H1 (cell line): ENCODE results near the gene GABRD. TPM values are rescaled to one million over a fixed set of nuclear protein-coding genes. Genes with fewer than 3 reads are reported as not detected.

ENCODE experiments used
- CTCF ChIA-PET: fragments of 300-600 bp; sonication (Branson Sonifier 250); formaldehyde crosslinking; loops from one replicate; lab custom pipeline; 2021; ENCODE audit not compliant: partially characterized antibody; lab: Charles Lee
- POLR2A ChIA-PET: fragments of 300-600 bp; sonication (Branson Sonifier 250); formaldehyde crosslinking; loops from one replicate; lab custom pipeline; 2021; ENCODE audit warnings: inconsistent platforms; ENCODE audit not compliant: partially characterized antibody; lab: Charles Lee
- DNase-seq, 2 experiments: peaks; one replicate each; pipeline versions ENCODE4 v3.0.0 to v3.0.0-alpha.2; 2010 to 2022; ENCODE audit warnings: low spot score in 2 of 2, low read depth in 1 of 2, mixed read lengths in 1 of 2
- FAIRE-seq: peaks from 2 replicates; lab custom pipeline; 2011; peaks lifted over from hg19 to GRCh38; lab: Jason Lieb, UNC
- H2AFZ ChIP-seq: 2 replicates; pipeline ENCODE4 v1.8.1; 2012; ENCODE audit warnings: low read length, inconsistent platforms
- H2AK5ac ChIP-seq: 2 replicates; pipeline ENCODE4 v1.6.1; 2013; ENCODE audit warnings: low read depth, low read length
- H2BK120ac ChIP-seq: replicated peaks from 2 replicates; pipeline ENCODE3; 2013; ENCODE audit warnings: low read depth, low read length, inconsistent platforms
- H2BK12ac ChIP-seq: 2 replicates; pipeline ENCODE4 v1.6.1; 2013; ENCODE audit warnings: low read depth, low read length
- H2BK15ac ChIP-seq: 2 replicates; pipeline ENCODE4 v1.6.1; 2013; ENCODE audit warnings: low read length
- H2BK20ac ChIP-seq: 2 replicates; pipeline ENCODE4 v1.6.1; 2013; ENCODE audit warnings: low read length
- H2BK5ac ChIP-seq: 2 replicates; pipeline ENCODE4 v1.6.1; 2013; ENCODE audit warnings: low read depth, low read length
- H3K14ac ChIP-seq: 2 replicates; pipeline ENCODE4 v1.6.1; 2013; ENCODE audit warnings: inconsistent platforms; ENCODE audit not compliant: insufficient read length
- H3K18ac ChIP-seq: 2 replicates; pipeline ENCODE4 v1.6.1; 2013; ENCODE audit warnings: low read length; ENCODE audit errors: extremely low read depth
- H3K23ac ChIP-seq: 2 replicates; pipeline ENCODE4 v1.6.1; 2013; ENCODE audit warnings: inconsistent platforms; ENCODE audit not compliant: insufficient read length
- H3K23me2 ChIP-seq: 2 replicates; pipeline ENCODE4 v1.6.1; 2013; ENCODE audit warnings: low read depth, low read length
- H3K27ac ChIP-seq: 2 replicates; pipeline ENCODE4 v1.6.1; 2011; ENCODE audit warnings: low read depth, low read length, inconsistent platforms
- H3K27me3 ChIP-seq, 4 experiments: replicated peaks in 1 of 4; 1 replicate in 1 of 4; 2 replicates in 3 of 4; pipeline versions ENCODE4 v1.6.1 to v1.8.1; 2011 to 2013; ENCODE audit warnings: low read length in 3 of 4, mild to moderate bottlenecking in 3 of 4, inconsistent platforms in 2 of 4, mixed read lengths in 2 of 4, moderate library complexity in 1 of 4; ENCODE audit not compliant: control insufficient read depth in 3 of 4, insufficient read depth in 3 of 4; ENCODE audit errors: extremely low read depth in 1 of 4
- H3K36me3 ChIP-seq, 4 experiments: 2 replicates each; pipeline versions ENCODE4 v1.6.1 to v1.8.1; 2011 to 2013; ENCODE audit warnings: mild to moderate bottlenecking in 4 of 4, low read length in 3 of 4, moderate library complexity in 2 of 4, control low read depth in 1 of 4, inconsistent platforms in 1 of 4; ENCODE audit not compliant: insufficient read depth in 4 of 4, control insufficient read depth in 2 of 4
- H3K4ac ChIP-seq: replicated peaks from 2 replicates; pipeline ENCODE3; 2013; ENCODE audit warnings: low read length, low read depth, mixed read lengths, inconsistent platforms; ENCODE audit not compliant: insufficient read length
- H3K4me1 ChIP-seq, 4 experiments: replicated peaks in 1 of 4; 1 replicate in 1 of 4; 2 replicates in 3 of 4; pipeline versions ENCODE4 v1.6.1 to v1.8.1; 2011 to 2013; ENCODE audit warnings: low read length in 3 of 4, inconsistent platforms in 2 of 4, mixed read lengths in 1 of 4; ENCODE audit not compliant: insufficient read depth in 4 of 4, control insufficient read depth in 3 of 4
- H3K4me2 ChIP-seq, 2 experiments: 2 replicates each; pipeline versions ENCODE4 v1.6.1 to v1.8.1; 2011 to 2013; ENCODE audit warnings: low read depth in 2 of 2, low read length in 2 of 2, control low read depth in 1 of 2, inconsistent platforms in 1 of 2, mild to moderate bottlenecking in 1 of 2; ENCODE audit not compliant: insufficient read depth in 1 of 2
- H3K4me3 ChIP-seq, 4 experiments: fragments of 200-600, 300-600 bp in 1 of 4; sonication (generic), shearing (Covaris generic), sonication (Bioruptor Twin) in 1 of 4; 2 replicates each; pipeline versions ENCODE4 v1.5.1 to v1.8.1; 2011 to 2016; ENCODE audit warnings: low read length in 4 of 4, low read depth in 3 of 4, control low read depth in 2 of 4, inconsistent platforms in 2 of 4, mild to moderate bottlenecking in 2 of 4, mixed read lengths in 1 of 4, moderate library complexity in 1 of 4; ENCODE audit not compliant: insufficient read depth in 2 of 4; ENCODE audit errors: extremely low read depth in 1 of 4
- H3K56ac ChIP-seq: replicated peaks from 2 replicates; pipeline ENCODE3; 2013; ENCODE audit warnings: low read depth, mild to moderate bottlenecking, mixed read lengths, low read length, inconsistent platforms; ENCODE audit not compliant: insufficient read length
- H3K79me1 ChIP-seq: 2 replicates; pipeline ENCODE4 v1.6.1; 2013; ENCODE audit warnings: low read depth, low read length, control low read depth
- H3K79me2 ChIP-seq, 2 experiments: 2 replicates each; pipeline versions ENCODE4 v1.6.1 to v1.8.1; 2012 to 2013; ENCODE audit warnings: low read length in 2 of 2, mild to moderate bottlenecking in 2 of 2, inconsistent platforms in 1 of 2; ENCODE audit not compliant: insufficient read depth in 2 of 2, control insufficient read depth in 1 of 2
- H3K9ac ChIP-seq, 4 experiments: replicated peaks in 1 of 4; 1 replicate in 1 of 4; 2 replicates in 3 of 4; pipeline versions ENCODE4 v1.6.1 to v1.8.1; 2011 to 2013; ENCODE audit warnings: low read depth in 3 of 4, low read length in 3 of 4, control low read depth in 2 of 4, mild to moderate bottlenecking in 2 of 4, moderate library complexity in 2 of 4, inconsistent platforms in 1 of 4; ENCODE audit errors: extremely low read depth in 1 of 4
- H3K9me3 ChIP-seq, 2 experiments: 2 replicates each; pipeline versions ENCODE4 v1.6.1 to v1.8.1; 2012 to 2013; ENCODE audit warnings: mild to moderate bottlenecking in 2 of 2, moderate library complexity in 2 of 2, control low read depth in 1 of 2, inconsistent platforms in 1 of 2, low read depth in 1 of 2, low read length in 1 of 2, mixed read lengths in 1 of 2; ENCODE audit not compliant: insufficient read depth in 2 of 2
- H4K20me1 ChIP-seq, 2 experiments: replicated peaks in 1 of 2; 2 replicates each; pipeline versions ENCODE3 to v1.8.1; 2011 to 2013; ENCODE audit warnings: inconsistent platforms in 2 of 2, low read length in 2 of 2, mild to moderate bottlenecking in 1 of 2; ENCODE audit not compliant: insufficient read depth in 2 of 2, control insufficient read depth in 1 of 2
- H4K5ac ChIP-seq: 2 replicates; pipeline ENCODE4 v1.6.1; 2013; ENCODE audit warnings: low read length, low read depth, mixed read lengths, inconsistent platforms; ENCODE audit not compliant: insufficient read length
- H4K8ac ChIP-seq: 2 replicates; pipeline ENCODE4 v1.8.0; 2013; ENCODE audit warnings: mild to moderate bottlenecking, moderate library complexity, low read length, inconsistent platforms; ENCODE audit not compliant: insufficient read depth; ENCODE audit errors: extremely low read depth
- H4K91ac ChIP-seq: replicated peaks from 2 replicates; pipeline ENCODE3; 2013; ENCODE audit warnings: low read length, mixed read lengths, inconsistent platforms; ENCODE audit not compliant: insufficient read length
- PHF8 ChIP-seq: fragments of 200-600 bp; sonication (generic); conservative IDR thresholded peaks from 2 replicates; pipeline ENCODE4 v1.7.1; 2012; ENCODE audit warnings: low read depth, mild to moderate bottlenecking, inconsistent platforms, low read length, moderate library complexity
- POLR2A ChIP-seq, 2 experiments: IDR thresholded peaks; 1 replicate in 1 of 2; 2 replicates in 1 of 2; pipeline ENCODE4 v1.6.1; 2011; ENCODE audit warnings: low read depth in 2 of 2, low read length in 2 of 2, mild to moderate bottlenecking in 2 of 2; ENCODE audit errors: control extremely low read depth in 1 of 2
- WGBS, 2 experiments: shearing (Covaris generic) in 1 of 2; methylation state at CpG; one replicate each; pipeline versions ENCODE4 v1.1.6 to v1.1.7; 2013 to 2015; ENCODE audit warnings: low lambda C conversion rate in 2 of 2, mixed read lengths in 2 of 2, inconsistent platforms in 1 of 2, low coverage in 1 of 2, missing lambda C conversion rate in 1 of 2; ENCODE audit not compliant: insufficient replicate concordance in 2 of 2, insufficient coverage in 1 of 2, insufficient read length in 1 of 2; ENCODE audit errors: extremely low coverage in 1 of 2, missing lambda C conversion rate in 1 of 2; 5-methylcytosine and 5-hydroxymethylcytosine counted together
- polyA plus RNA-seq, 7 experiments: library from polyadenylated mRNA; depleted of rRNA in 3 of 7; stranded (reverse) in 5 of 7; unstranded in 2 of 7; fragments of >200 nt in 5 of 7; fragments of 200-250 nt in 2 of 7; gene quantifications; 1 replicate in 5 of 7; 2 replicates in 1 of 7; 4 replicates in 1 of 7; pipeline versions ENCODE4 v1.2.1 to v1.2.3, GENCODE V29; 2011 to 2013; ENCODE audit warnings: missing spikeins in 2 of 7, mixed read lengths in 2 of 7
- total RNA-seq: library from RNA; stranded (reverse); fragmentation: NEBNext Ultra II Directional; extraction: Animal tissue kit (Norgen Biotek cat#: 25700); gene quantifications from 2 replicates; pipeline ENCODE4 v1.2.1, GENCODE V29; 2021

The GABRD gene
- total and polyA plus RNA-seq, 2 of the 8 experiments (the other 6 are each of a cell fraction or from before 2014, with no cell fraction given), result 1.8 to 3.0 TPM

GRCh38 chr1:2074396-2074795, 55.3 kb downstream of the GABRD start:
- no peak overlapping the region for H3K23ac ChIP-seq
- H2BK15ac ChIP-seq, result no peak overlapping the region
- peaks cover 6 to 11% of the 10 kb centered on the region in 2 experiments for H4K20me1 ChIP-seq
- H3K27ac ChIP-seq, result no peak overlapping the region; the same call in 1 of the 2 replicates
- no peak overlapping the region for H4K8ac ChIP-seq
- H3K9ac ChIP-seq, result no peak overlapping the region
- H3K36me3 ChIP-seq, result peaks cover 0 to 2% (median 0%) of the 10 kb centered on the region in 4 experiments; a peak in 1 of 8 replicates
- TF ChIP-seq POLR2A (IDR thresholded peaks at IDR 0.05; ENCODE audit: control extremely low read depth in 1 of 2, low read depth in 2 of 2, low read length in 2 of 2) (no peak), PHF8 (no peak)
- no peak overlapping the region for H2BK12ac ChIP-seq
- no peak overlapping the region for H4K91ac ChIP-seq
- ChIA-PET POLR2A (no interaction called here), CTCF (no interaction called here)
- H3K27me3 ChIP-seq, result no peaks in the 10 kb centered on the region
- no peaks in the 10 kb centered on the region for H3K23me2 ChIP-seq
- no peak overlapping the region for H2BK5ac ChIP-seq
- DNase-seq (no peak), FAIRE-seq (no peak)
- no peak overlapping the region for H4K5ac ChIP-seq
- peaks cover 0 to 6% of the 10 kb centered on the region in 2 experiments; a peak in 1 of 4 replicates for H3K79me2 ChIP-seq
- H2BK120ac ChIP-seq, result no peak overlapping the region
- H2BK20ac ChIP-seq, result no peak overlapping the region
- no peak overlapping the region for H3K4ac ChIP-seq
- H2AK5ac ChIP-seq, result no peak overlapping the region
- no peak overlapping the region for H3K56ac ChIP-seq
- H3K79me1 ChIP-seq, result peaks cover 6% of the 10 kb centered on the region
- WGBS, 2 experiments, result 91% methylated on average over 14 of the region's 19 CpGs; no CpG with 5 or more reads in 1 of the 2 experiments
- no peak overlapping the region for H3K4me2 ChIP-seq
- peaks cover 0 to 4% (median 0%) of the 10 kb centered on the region in 4 experiments; a peak in 2 of 7 replicates for H3K4me1 ChIP-seq
- H2AFZ ChIP-seq, result no peak overlapping the region
- H3K9me3 ChIP-seq, result peaks cover 9 to 16% of the 10 kb centered on the region in 2 experiments
- no peak overlapping the region for H3K4me3 ChIP-seq
- H3K14ac ChIP-seq, result no peak overlapping the region
- no peak overlapping the region for H3K18ac ChIP-seq
